22Rv1 (cell line): ENCODE results near the gene RPL10L.
A peak's percentile ranks its signal among the peaks of the same experiment; 100 is the strongest.

ENCODE experiments used
- H3K27ac ChIP-seq: fragments of 450-650 bp; 2 replicates; pipeline ENCODE4 v1.5.1; 2017
- CTCF ChIP-seq: fragments of 450-650 bp; IDR thresholded peaks from 2 replicates; pipeline ENCODE4 v1.5.1; 2017; ENCODE audit warnings: mild to moderate bottlenecking
- ZFX ChIP-seq: fragments of 450-650 bp; IDR thresholded peaks from 2 replicates; pipeline ENCODE4 v1.6.1; 2017; ENCODE audit warnings: antibody characterized with exemption, borderline replicate concordance

RPL10L gene

GRCh38 chr14:46651526-46652144, at the start of gene RPL10L:
TSS of gene RPL10L (minus strand) at chr14:46651781. CDS start at chr14:46651736, 45 bp downstream.
- no peak within 1 kb of the TSS for H3K27ac ChIP-seq
- TF ChIP-seq ZFX: no peak
- TF ChIP-seq CTCF: peak; percentile 67

- no peak overlapping the region for H3K27ac ChIP-seq
- no peak for TF ChIP-seq CTCF
- no peak for TF ChIP-seq ZFX
These were observed 40.2 kb upstream of the RPL10L start for GRCh38 chr14:46691819-46692218.

GRCh38 chr14:46686652-46687051, 35.1 kb upstream of the RPL10L start:
- H3K27ac ChIP-seq: no peak overlapping the region
- no peak for TF ChIP-seq CTCF
- no peak for TF ChIP-seq ZFX

- TF ChIP-seq ZFX (no peak), CTCF (no peak)
- H3K27ac ChIP-seq: no peak overlapping the region
These were observed 20.5 kb upstream of the RPL10L start for GRCh38 chr14:46672128-46672527.

GRCh38 chr14:46663382-46663781, 11.8 kb upstream of the RPL10L start:
- no peak overlapping the region for H3K27ac ChIP-seq
- TF ChIP-seq ZFX: no peak
- no peak for TF ChIP-seq CTCF

GRCh38 chr14:46661728-46662127, 10.1 kb upstream of the RPL10L start:
- no peak overlapping the region for H3K27ac ChIP-seq
- peak; percentile 46 for TF ChIP-seq CTCF
- TF ChIP-seq ZFX: no peak

GRCh38 chr14:46653031-46653755, 1.6 kb upstream of the RPL10L start:
- no peak overlapping the region for H3K27ac ChIP-seq
- no peak for TF ChIP-seq CTCF
- no peak for TF ChIP-seq ZFX
